Retinal pigment epithelial cell (primary cell): ENCODE data around the gene GUCY1A2.
A peak's percentile ranks its signal among the peaks of the same experiment; 100 is the strongest.

ENCODE experiments used
- DNase-seq: peaks from one replicate; pipeline ENCODE4 v3.0.0-alpha.2; 2010; ENCODE audit warnings: low read depth
- H3K4me3 ChIP-seq: 2 replicates; pipeline ENCODE4 v1.5.1; 2011; ENCODE audit warnings: mild to moderate bottlenecking, low read length, control low read depth, moderate library complexity
- CTCF ChIP-seq: conservative IDR thresholded peaks from 2 replicates; pipeline ENCODE4 v1.5.1; 2011; ENCODE audit warnings: low read depth, low read length, control low read depth, inconsistent platforms

Gene GUCY1A2

GRCh38 chr11:106962995-106963394 lies 55.3 kb downstream of the GUCY1A2 start:
- no peak for TF ChIP-seq CTCF
- DNase-seq, result no peak

GRCh38 chr11:106961518-106961917 lies 56.8 kb downstream of the GUCY1A2 start:
- H3K4me3 ChIP-seq, result no peak overlapping the region
- DNase-seq, result peak; percentile 57
- no peak for TF ChIP-seq CTCF

More at GRCh38 chr11:106962995-106963394, 55.3 kb downstream of the GUCY1A2 start:
- no peak overlapping the region for H3K4me3 ChIP-seq

GRCh38 chr11:106961048-106961447 lies 57.2 kb downstream of the GUCY1A2 start:
- H3K4me3 ChIP-seq, result no peak overlapping the region
- TF ChIP-seq CTCF, result no peak
- no peak for DNase-seq

GRCh38 chr11:106959800-106960199 lies 58.5 kb downstream of the GUCY1A2 start:
- H3K4me3 ChIP-seq, result no peak overlapping the region
- peak; percentile 83 for DNase-seq
- TF ChIP-seq CTCF, result no peak

- TF ChIP-seq CTCF, result no peak
- no peak overlapping the region for H3K4me3 ChIP-seq
- DNase-seq, result no peak
Measured at GRCh38 chr11:106959386-106959785, 58.9 kb downstream of the GUCY1A2 start.

GRCh38 chr11:106958517-106959248 lies 59.6 kb downstream of the GUCY1A2 start:
- no peak overlapping the region for H3K4me3 ChIP-seq
- no peak for TF ChIP-seq CTCF
- DNase-seq, result no peak

GRCh38 chr11:106957030-106957482 lies 61.2 kb downstream of the GUCY1A2 start:
- DNase-seq, result no peak
- no peak for TF ChIP-seq CTCF
- H3K4me3 ChIP-seq, result no peak overlapping the region
